Type B pancreatic cell (in vitro differentiated cells): ENCODE data around the gene TECRL. TPM values are rescaled to one million over a fixed set of nuclear protein-coding genes. Genes with fewer than 3 reads are reported as not detected.

ENCODE experiments used
- DNase-seq: peaks from one replicate; pipeline ENCODE4 v3.0.0; 2021; ENCODE audit warnings: mixed read lengths; ENCODE audit not compliant: unreplicated experiment; ENCODE audit errors: extremely low spot score
- H3K27ac Mint-ChIP-seq: 2 replicates; pipeline ENCODE4 v1.8.0; 2021; ENCODE audit warnings: mild to moderate bottlenecking, mixed read lengths
- H3K27me3 Mint-ChIP-seq: 2 replicates; pipeline ENCODE4 v1.8.0; 2021; ENCODE audit warnings: mixed read lengths
- H3K36me3 Mint-ChIP-seq: 2 replicates; pipeline ENCODE4 v1.8.0; 2021; ENCODE audit warnings: mixed read lengths
- H3K4me1 Mint-ChIP-seq: one replicate; pipeline ENCODE4 v1.8.0; 2021; ENCODE audit warnings: mixed read lengths; ENCODE audit not compliant: unreplicated experiment
- H3K4me3 Mint-ChIP-seq: 2 replicates; pipeline ENCODE4 v1.8.0; 2021; ENCODE audit warnings: mild to moderate bottlenecking, mixed read lengths
- H3K9me3 Mint-ChIP-seq: 2 replicates; pipeline ENCODE4 v1.8.0; 2021; ENCODE audit warnings: mixed read lengths
- CTCF ChIP-seq: fragments of 200-600 bp; sonication (generic); conservative IDR thresholded peaks from 2 replicates; pipeline ENCODE4 v1.5.0; 2021; ENCODE audit warnings: antibody characterized with exemption, mild to moderate bottlenecking
- total RNA-seq: library from RNA; stranded (reverse); gene quantifications from 2 replicates; pipeline ENCODE4 v1.2.1, GENCODE V29; 2021; ENCODE audit warnings: low replicate concordance

TECRL gene
- total RNA-seq, 1 donor from 2014 or later: 1.5 TPM

- TF ChIP-seq CTCF: no peak
- no peaks in the 10 kb centered on the region for H3K9me3 Mint-ChIP-seq
- no peak overlapping the region for H3K4me3 Mint-ChIP-seq
- DNase-seq: no peak
- no peaks in the 10 kb centered on the region for H3K36me3 Mint-ChIP-seq
- H3K27ac Mint-ChIP-seq: no peak overlapping the region
- no peaks in the 10 kb centered on the region for H3K4me1 Mint-ChIP-seq
- H3K27me3 Mint-ChIP-seq: no peaks in the 10 kb centered on the region
Measured at GRCh38 chr4:64248186-64248585, 161.1 kb downstream of the TECRL start.

GRCh38 chr4:64230709-64231310 is 178.4 kb downstream of the TECRL start:
- Mint-ChIP-seq H3K4me1 (no peaks in the 10 kb centered on the region), H3K27ac (no peak overlapping the region), H3K36me3 (no peaks in the 10 kb centered on the region), H3K4me3 (no peak overlapping the region), H3K9me3 (peaks cover 13% of the 10 kb centered on the region), H3K27me3 (no peaks in the 10 kb centered on the region)
- DNase-seq: no peak
- TF ChIP-seq CTCF: no peak
